Gastroesophageal sphincter (tissue), 3 donors: ENCODE data around the gene MAG.

Experiments used
- POLR2A ChIP-seq, 2 donors: fragments of 450-650 bp; IDR thresholded peaks; one replicate each; pipeline ENCODE4 v1.6.1; 2017; ENCODE audit warnings: antibody characterized with exemption in 2 of 2, mild to moderate bottlenecking in 2 of 2, moderate library complexity in 1 of 2
- POLR2AphosphoS5 ChIP-seq: sonication (generic); formaldehyde crosslinking; IDR thresholded peaks from one replicate; pipeline ENCODE4 v1.6.1; 2017; ENCODE audit warnings: antibody characterized with exemption
- TF ChIP-seq, protein P1 (sequence below), 4 experiments: fragments of 200-600 bp in 2 of 4; fragments of 450-650 bp in 2 of 4; sonication (generic) in 1 of 4; IDR thresholded peaks; one replicate each; pipeline ENCODE4 v1.5.1; 2017 to 2019; ENCODE audit warnings: antibody characterized with exemption in 4 of 4, mild to moderate bottlenecking in 2 of 4, moderate library complexity in 2 of 4

DNA sequence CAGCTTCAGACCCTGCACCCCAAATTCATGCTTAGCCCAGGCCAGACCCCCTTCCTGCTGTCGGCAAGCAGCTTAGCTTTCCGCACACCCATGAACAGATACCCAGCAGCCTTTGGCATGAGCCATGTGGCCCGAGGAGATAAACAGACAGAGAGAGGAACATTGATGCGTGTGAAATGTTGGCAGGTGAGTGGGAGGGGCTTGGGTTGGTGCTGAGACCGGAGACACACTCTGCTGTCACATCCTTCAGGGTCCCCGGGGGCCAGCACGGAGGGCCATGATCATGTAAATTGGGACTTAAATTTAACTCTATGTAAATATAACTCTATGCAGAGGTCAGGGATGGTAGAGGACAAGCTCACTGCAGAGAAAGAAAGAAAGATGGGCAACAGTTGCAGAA lies 38.5 kb downstream of the MAG start:
- TF ChIP-seq, protein P1, sequence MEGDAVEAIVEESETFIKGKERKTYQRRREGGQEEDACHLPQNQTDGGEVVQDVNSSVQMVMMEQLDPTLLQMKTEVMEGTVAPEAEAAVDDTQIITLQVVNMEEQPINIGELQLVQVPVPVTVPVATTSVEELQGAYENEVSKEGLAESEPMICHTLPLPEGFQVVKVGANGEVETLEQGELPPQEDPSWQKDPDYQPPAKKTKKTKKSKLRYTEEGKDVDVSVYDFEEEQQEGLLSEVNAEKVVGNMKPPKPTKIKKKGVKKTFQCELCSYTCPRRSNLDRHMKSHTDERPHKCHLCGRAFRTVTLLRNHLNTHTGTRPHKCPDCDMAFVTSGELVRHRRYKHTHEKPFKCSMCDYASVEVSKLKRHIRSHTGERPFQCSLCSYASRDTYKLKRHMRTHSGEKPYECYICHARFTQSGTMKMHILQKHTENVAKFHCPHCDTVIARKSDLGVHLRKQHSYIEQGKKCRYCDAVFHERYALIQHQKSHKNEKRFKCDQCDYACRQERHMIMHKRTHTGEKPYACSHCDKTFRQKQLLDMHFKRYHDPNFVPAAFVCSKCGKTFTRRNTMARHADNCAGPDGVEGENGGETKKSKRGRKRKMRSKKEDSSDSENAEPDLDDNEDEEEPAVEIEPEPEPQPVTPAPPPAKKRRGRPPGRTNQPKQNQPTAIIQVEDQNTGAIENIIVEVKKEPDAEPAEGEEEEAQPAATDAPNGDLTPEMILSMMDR (IDR thresholded peaks at IDR 0.05), result no peak
- TF ChIP-seq POLR2AphosphoS5, result no peak
- TF ChIP-seq POLR2A (IDR thresholded peaks at IDR 0.05), result no peak
